Right forelimb (tissue), 1 donor: ENCODE measurements around the gene ARF5.

Source experiments
- DNase-seq: peaks from one replicate; pipeline ENCODE4 v3.0.0-alpha.2; 2018

Gene ARF5

DNA sequence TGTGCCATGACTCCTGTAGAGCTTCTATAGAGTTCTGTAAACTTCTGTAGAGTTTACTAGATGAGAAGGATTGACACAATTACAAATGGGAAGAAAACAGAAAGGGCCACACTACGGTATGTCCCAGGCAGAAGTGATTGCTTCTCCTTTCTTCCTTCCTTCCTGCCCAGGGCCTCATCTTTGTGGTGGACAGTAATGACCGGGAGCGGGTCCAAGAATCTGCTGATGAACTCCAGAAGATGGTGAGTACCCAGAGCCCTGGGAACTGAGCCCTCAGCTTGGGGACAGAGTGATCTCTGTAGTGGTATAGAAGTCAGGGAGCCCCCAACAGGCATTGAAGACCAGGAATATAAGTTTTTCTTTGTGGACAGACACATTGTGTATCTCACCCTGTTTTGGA, 1.7 kb downstream of the ARF5 start:
- no peak for DNase-seq

GRCh38 chr7:127591189-127591588, 3.0 kb downstream of the ARF5 start:
- DNase-seq = no peak

DNA sequence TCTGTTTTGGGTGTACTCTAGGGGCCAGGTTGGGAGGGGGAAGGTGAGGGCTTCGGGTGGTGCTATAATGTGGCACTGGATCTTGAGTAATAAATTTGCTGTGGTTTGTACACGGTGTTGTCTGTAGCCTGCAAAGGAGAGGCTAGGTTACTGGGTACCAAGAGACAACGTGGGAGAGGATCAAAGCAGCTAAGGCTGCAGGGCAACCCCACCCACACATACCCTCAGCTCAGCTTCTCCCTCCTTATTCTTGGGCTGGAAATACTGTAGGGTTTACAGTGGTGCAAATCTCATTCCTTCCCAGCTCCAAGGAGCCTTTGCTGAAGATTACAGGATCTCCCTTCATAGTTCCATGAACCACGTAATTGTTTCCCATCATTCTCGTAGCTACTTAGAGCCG, 3.4 kb downstream of the ARF5 start:
- DNase-seq = no peak

DNA sequence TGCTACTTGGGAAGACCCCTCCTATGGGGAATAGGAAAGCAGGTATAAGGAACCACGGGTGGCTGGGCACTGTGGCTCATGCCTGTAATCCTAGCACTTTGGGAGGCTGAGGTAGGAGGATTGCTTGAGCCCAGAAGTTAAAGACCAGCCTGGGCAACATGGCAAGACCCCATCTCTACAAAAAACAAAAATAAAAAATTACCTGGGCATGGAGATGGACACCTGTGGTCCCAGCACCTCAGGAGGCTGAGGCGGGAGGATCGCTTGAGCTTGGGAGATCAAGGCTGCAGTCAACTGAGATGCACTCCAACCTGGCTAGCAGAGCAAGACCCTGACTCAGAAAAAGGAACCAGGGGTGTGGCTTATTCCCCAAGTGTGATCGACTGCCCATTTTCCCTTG, 4.3 kb downstream of the ARF5 start:
- no peak for DNase-seq

- no peak for DNase-seq
These were observed 6.3 kb downstream of the ARF5 start for GRCh38 chr7:127594490-127594889.

GRCh38 chr7:127595737-127596136, 7.5 kb downstream of the ARF5 start:
- no peak for DNase-seq

DNA sequence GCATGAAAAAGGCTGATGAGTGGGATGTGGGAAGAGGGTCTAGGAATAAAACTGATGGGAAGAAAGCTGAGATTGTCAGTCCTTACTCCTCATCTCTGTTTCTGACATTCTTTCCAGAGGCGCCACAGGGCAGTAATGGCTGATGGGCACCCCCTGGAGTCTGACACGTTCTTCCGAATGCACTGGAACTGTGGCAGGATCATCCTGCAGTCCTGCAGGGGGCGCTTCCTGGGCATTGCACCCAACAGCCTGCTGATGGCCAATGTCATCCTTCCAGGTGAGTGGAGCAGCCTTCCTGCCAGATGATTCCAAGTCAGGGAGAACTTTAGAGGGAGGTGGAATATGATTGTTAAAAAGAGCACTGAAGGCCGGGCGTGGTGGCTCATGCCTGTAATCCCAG, 10.1 kb downstream of the ARF5 start:
- DNase-seq = no peak

- DNase-seq = no peak
These were observed 12.7 kb downstream of the ARF5 start for GRCh38 chr7:127600885-127601284.

DNA sequence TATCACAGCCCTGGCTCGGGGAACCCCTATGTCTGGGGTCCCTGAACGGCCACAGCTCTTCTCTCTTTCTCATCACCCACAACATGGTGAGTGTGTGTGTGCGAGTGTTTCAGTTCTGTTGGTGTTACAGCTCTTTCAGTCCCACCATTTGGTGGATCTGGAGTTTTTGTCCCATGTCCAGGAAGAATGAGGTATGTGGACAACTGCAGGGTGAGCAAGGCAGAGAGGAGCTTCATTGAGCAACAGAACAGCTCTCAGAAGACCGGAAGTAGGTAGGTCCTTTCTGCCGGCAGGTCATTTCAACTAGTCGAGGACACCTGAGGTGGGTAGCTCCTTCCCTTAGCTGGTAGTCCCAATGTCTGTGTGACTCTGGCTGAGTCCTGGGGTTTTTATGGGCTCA, 20.2 kb downstream of the ARF5 start:
- DNase-seq = no peak

GRCh38 chr7:127609297-127609696, 21.1 kb downstream of the ARF5 start:
- DNase-seq = no peak

GRCh38 chr7:127612263-127612662, 24.1 kb downstream of the ARF5 start:
- DNase-seq = no peak

- no peak for DNase-seq
These were observed 28.5 kb downstream of the ARF5 start for GRCh38 chr7:127616724-127617123.

DNA sequence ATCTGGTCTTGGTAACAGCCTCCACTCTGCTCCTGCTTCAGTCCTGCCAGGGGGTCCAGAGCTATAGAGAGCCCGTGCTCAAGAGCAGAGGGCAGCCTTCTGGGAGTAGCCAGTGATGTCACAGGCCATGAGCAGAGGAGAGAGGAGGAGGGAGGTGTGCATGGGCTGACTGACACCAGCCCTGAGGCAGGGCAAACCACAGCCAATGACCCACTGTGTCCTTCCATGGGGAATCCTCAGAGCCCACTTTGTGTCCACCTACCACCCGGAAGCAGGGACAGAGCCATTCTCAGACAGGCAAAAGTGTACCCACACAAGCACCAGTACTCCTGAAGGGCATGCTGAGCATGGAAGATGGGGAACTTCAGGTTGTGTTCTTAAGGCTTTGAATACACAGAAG, 29.8 kb downstream of the ARF5 start, which contains the start of gene PAX4:
Gene PAX4, minus strand, starts transcription at position 101 of the 400 bp plus-strand sequence. CDS start 2,214 bp downstream, outside the sequence.
- no peak for DNase-seq

- DNase-seq = no peak
These were observed 30.6 kb downstream of the ARF5 start for GRCh38 chr7:127618775-127619174.

DNA sequence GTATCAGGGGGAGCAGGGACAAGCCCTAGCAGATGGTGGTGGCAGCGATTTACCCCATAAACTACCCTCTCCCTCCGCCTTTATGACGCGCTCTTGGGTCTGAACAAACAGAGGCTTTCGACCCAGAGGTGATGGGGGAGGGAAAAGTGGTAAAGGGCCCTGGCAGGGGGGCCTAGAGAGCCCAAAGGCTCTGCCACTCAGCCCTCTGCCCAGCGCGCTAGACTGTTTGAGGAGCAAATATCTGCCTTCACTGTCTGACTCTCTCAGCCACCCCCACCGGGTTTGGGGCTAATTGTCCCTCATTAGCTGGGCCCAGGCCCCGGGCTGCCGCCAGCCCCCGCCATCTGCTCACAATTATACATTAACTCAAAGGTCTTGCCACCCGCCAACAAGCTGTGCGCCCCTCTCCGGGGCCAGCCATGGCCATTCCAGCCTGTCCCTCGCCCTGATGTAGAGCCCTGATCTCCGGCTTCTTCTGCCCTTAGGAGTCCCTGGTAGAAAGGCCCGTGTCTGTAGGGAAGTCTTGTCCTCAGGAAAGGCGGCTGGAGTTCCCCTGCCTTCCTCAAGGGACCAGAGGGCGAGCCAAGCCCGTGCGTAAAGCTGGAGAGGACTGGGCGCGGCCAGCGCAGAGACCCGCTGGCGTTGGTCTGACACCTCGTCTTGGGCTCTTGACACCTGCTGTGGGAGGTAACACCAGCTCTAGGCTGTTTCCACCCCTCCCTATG, 31.6 kb downstream of the ARF5 start:
- no peak for DNase-seq

DNA sequence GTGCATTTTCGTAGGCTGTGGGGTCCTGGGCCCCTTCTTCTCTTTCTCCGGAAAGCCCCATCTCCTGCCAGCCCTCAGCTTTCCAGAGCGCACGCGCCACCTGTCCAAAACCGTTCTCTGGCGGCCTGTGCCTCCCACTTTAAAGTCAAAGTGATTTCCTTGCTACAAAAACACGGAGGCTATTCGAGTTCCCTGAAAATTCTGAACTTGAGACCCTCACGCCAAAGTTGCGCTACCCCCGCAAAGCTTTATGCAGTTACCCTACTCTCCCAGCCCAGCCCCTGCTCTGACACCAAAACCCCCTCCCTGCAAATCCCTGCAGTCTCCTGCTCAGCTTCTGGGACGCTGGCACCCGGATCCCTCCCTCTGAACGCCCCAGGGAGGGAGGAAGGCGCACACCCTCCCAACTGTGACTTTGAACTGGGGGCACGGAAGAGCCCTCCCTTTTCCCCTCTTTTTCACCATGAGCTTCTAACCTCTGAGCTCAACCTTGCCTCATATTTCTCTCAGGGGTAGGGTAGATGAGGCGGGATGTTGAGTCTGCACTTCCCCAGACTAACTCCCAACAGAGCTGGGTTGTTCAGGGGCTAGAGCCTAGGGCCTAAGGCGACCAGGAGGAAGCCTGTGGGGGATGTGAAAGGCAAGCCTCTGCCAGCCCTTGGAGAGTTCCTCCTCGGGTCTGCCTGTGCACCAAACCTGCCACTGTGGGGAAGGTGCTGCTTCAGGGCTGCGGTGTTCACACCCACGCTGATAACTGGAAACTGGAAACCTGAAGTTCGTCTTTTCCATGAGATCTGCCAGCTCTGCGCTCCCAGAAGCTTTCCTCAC, 32.4 kb downstream of the ARF5 start:
- DNase-seq = no peak

- DNase-seq = no peak
These were observed 37.1 kb downstream of the ARF5 start for GRCh38 chr7:127625331-127625730.

DNA sequence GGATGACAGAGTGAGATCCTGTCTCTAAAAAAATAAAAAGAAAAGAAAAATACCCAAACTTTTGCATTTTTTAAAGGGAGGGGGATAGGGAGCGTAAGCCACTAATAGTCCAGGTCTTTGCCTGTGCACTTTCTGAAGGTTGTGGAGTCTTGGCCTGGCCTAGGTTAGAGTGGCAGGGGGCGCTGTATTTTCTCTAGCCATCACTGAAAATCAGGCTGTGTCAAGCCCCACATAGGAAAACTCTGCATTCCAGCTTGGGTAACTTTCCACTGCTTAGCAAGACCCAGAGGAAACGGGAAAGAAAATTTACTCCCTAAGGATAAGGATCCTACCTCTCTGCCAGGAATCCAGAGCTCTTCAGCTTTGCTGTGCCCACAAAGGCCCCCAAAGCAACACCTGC, 40.2 kb downstream of the ARF5 start:
- no peak for DNase-seq

DNA sequence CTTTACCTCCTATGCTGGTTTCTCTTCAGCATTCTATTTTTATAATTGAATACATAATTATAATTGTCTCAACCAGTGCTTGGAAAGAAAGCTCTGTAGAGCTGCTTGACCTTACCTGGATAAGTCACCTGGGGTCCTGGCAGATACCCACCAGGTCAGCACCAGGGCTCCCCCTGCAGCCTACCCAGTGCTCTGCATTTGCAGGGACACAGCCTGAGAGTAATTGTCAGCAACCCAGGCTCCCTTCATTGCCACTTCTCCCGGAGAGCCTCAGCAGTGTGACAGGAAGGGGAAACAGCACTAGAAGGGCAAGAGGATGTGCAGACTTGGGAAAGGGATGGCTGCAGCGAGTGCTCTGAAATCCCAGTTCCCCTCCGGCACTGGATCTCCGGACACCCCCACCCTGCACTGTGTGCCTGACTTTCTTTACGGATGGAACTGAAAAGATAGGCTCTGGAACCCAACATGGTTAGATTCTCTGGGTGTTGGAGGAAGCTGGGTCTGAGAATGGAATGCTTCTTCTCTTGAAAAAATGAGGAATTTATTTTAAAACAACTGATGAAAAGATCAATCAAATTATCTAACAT, 41.1 kb downstream of the ARF5 start:
- DNase-seq = no peak

GRCh38 chr7:127632276-127632910, 44.2 kb downstream of the ARF5 start:
- no peak for DNase-seq

- no peak for DNase-seq
These were observed 47.6 kb downstream of the ARF5 start for GRCh38 chr7:127635659-127636285.

- no peak for DNase-seq
These were observed 50.0 kb downstream of the ARF5 start for GRCh38 chr7:127638197-127638596.
